Mononuclear cell (primary cell): ENCODE data around the gene CSRP1. TPM values are rescaled to one million over a fixed set of nuclear protein-coding genes. Genes with fewer than 3 reads are reported as not detected.
"Not testable (repeated sequence)": the region's sequence is repeated elsewhere in the genome, so short reads cannot be mapped to it uniquely, and the experiment has no call there.

Experiments
- H3K27me3 ChIP-seq: 2 replicates; pipeline ENCODE4 v1.6.0; 2011; ENCODE audit warnings: low read length, control low read depth; ENCODE audit not compliant: insufficient read depth
- H3K4me1 ChIP-seq: 2 replicates; pipeline ENCODE4 v1.5.1; 2011; ENCODE audit warnings: mild to moderate bottlenecking, low read length, control low read depth; ENCODE audit not compliant: insufficient read depth
- H3K4me3 ChIP-seq: 2 replicates; pipeline ENCODE4 v1.5.1; 2011; ENCODE audit warnings: mild to moderate bottlenecking, low read length, moderate library complexity
- H3K9me3 ChIP-seq: 2 replicates; pipeline ENCODE4 v1.5.1; 2011; ENCODE audit warnings: low read depth, mild to moderate bottlenecking, control low read depth, low read length
- total RNA-seq: library from RNA; depleted of rRNA; stranded (reverse); fragments of >200 nt; gene quantifications from one replicate; pipeline ENCODE4 v1.2.3, GENCODE V29; 2012

CSRP1 gene
- total RNA-seq, 1 donor: 41.2 TPM

DNA sequence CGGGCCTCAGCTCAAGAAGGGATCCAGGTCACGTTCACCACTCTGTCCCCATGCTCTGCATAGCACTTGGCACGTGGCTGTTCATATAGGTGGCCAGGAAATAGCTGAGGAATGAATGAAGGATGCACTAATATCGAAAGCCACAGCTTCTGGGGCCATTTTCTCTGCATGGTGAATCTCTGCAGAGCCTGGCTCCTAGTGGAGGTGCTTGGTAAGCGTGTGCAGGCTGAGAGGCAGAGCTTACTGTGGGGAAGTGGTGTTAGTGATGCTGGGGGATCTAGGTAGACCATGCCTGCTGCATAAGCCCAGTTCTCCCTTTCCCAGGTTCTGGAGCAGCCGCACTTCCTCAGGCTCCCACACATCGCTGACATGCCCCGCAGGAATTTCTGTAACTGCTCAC is 8.3 kb downstream of the CSRP1 start:
- H3K4me3 ChIP-seq: no peak overlapping the region

DNA sequence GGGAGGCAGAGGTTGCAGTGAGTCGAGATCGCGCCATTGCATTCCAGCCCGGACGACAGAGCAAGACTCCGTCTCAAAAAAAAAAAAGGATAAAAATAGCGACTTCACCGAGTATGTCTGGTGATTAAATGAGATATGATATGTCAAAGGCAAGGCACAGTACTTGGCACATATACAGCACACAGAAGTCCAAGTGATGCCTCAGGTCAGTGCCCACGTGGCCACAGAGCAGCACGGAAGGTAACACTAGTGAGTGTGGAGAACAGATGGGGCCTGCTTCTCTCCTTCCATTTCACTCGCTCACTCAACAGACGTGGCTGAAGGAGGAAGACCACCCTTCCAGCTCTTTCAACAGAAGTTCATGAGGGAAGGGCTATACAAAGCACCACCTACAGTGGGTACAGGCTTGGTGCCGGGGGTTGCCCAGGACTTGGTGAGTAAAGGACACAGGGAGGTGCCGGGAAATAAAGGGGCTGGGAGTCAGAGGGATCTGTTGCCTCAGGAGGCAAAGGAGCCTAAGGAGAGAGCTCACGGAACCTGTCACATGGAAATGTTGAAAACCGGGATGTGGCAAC is 8.9 kb downstream of the CSRP1 start:
- H3K4me3 ChIP-seq: no peak overlapping the region
- H3K9me3 ChIP-seq: no peaks in the 10 kb centered on the region
- peaks cover 7% of the 10 kb centered on the region for H3K4me1 ChIP-seq
- H3K27me3 ChIP-seq: no peaks in the 10 kb centered on the region

More for the DNA sequence above, 8.3 kb downstream of the CSRP1 start:
- no peaks in the 10 kb centered on the region for H3K9me3 ChIP-seq
- peaks cover 7% of the 10 kb centered on the region for H3K4me1 ChIP-seq
- no peaks in the 10 kb centered on the region for H3K27me3 ChIP-seq

DNA sequence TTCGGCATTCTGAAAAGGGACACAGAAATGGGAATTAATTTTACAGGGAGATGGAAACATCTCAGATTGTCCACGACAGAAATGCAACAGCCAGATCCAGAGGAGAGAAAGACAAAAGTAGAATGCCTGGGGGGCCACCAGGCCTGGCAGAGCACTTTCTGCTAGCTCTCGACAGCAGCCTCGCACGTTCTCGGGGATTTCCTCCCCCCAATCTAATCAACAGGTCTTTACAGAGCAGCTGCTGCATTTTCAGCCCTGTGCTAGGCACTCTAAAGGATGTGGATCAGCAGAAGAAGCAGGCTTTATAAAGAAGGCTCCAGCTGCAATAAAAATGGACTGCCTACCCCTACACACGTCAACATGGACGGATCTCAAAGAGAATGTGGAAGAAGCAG is 10.6 kb downstream of the CSRP1 start:
- H3K4me1 ChIP-seq: peaks cover 14% of the 10 kb centered on the region
- H3K27me3 ChIP-seq: no peaks in the 10 kb centered on the region
- H3K9me3 ChIP-seq: no peaks in the 10 kb centered on the region
- no peak overlapping the region for H3K4me3 ChIP-seq

DNA sequence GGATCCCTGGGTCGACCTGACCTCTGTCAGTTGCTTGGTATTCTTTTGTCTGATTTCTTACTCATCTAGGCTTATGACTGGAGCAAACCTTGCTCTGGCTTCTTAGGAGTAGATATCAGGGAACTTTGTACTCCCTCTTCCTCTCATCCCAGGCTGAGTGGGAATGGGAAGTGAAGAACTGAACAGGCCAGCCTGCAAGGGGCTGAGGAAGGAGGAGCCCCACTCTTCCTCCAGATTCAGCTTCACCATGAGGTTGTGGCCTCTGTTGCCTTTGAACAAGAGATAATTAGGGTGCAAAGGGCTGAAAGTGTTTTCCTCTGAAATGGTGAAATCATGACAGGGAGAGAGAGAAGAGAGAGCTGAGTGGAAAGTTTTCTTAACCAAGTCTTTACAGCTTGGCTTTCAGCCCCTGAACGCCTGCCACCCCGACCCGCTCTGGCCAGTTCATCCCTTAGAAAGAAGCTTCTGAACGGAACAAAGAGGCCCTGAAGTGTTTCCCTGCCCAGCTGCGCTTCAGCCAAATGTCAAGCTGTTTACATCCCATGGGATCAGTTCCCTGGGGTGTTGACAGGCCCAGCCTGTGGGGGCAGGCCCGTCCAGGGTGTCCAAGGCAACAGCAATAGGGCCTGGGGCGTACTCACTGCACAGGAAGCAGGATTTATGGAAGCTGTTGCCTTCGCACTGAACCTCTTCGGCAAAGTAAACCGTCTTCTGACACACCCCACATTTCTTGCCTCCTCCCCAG is 11.2 kb downstream of the CSRP1 start:
- H3K9me3 ChIP-seq: no peaks in the 10 kb centered on the region
- no peak overlapping the region for H3K4me3 ChIP-seq
- peaks cover 19% of the 10 kb centered on the region for H3K4me1 ChIP-seq
- no peaks in the 10 kb centered on the region for H3K27me3 ChIP-seq

DNA sequence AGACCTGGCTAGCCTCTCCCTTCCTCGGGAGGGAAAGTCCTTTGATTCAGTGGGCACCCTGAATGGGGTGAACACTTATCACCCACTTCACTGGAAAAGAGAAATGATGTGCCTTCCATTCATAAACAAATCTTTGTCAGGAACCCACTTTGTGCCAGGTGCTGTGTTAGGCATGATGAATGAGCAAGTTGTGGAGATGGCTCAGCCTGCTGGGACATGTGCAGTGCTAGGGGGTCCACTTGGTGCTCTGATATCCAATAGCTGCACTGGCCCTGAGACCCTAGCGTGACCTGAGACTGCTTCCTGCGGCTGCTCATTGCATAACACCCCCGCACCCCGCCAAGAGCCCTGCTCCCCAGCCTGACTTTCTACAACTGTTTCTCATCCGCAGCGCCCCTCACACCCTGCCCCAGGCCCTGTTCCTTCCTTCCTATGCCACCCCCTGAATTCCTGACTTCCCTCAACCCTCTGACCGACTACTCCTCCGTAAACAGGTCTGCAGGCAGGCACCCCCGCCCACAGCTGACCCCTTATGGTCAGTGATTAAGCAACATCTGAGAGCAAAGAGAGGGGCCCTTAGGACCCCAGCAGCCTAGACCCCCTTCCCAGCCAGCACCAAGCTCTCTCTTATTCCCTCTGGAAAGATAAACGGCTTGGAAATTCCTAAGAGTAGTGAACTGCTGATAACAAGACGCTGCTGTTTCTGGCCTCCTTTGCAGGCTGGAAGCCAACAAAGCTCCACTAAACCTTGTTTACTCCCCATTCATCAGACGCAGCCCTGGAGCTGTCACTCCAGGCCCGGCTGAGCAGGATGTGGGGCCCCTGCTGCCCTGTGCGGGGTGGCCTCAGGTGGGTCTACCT is 12.9 kb downstream of the CSRP1 start:
- no peak overlapping the region for H3K4me3 ChIP-seq
- no peaks in the 10 kb centered on the region for H3K9me3 ChIP-seq
- H3K27me3 ChIP-seq: no peaks in the 10 kb centered on the region
- peaks cover 37% of the 10 kb centered on the region for H3K4me1 ChIP-seq

DNA sequence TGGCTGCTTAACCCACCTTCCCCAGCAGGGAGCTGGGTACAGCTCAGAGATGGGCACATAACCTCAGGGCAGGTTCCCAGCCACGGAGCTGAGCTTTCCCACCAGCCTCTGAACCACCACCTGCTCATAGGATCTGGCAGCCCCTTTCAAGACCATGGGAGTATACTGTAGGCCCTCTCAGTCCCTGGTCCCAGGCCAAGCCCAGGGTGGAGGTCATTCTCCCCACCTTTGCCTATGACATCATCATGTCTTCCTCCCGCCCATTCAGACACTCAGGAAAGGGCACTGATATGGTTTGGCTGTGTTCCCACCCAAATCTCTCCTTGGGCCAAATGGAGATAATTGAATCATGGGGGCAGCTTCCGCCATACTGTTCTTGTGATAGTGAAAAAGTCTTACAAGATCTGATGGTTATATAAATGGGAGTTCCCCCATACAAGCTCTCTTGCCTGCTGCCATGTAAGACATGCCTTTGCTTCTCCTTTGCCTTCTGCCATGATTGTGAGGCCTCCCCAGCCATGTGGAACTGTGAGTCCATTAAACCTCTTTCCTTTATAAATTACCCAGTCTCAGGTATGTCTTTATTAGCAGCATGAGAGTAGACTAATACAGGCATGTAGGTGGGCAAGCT is 13.8 kb downstream of the CSRP1 start:
- H3K9me3 ChIP-seq, H3K4me3 ChIP-seq, H3K27me3 ChIP-seq: not testable (repeated sequence)
- peaks cover 41% of the 10 kb centered on the region for H3K4me1 ChIP-seq

DNA sequence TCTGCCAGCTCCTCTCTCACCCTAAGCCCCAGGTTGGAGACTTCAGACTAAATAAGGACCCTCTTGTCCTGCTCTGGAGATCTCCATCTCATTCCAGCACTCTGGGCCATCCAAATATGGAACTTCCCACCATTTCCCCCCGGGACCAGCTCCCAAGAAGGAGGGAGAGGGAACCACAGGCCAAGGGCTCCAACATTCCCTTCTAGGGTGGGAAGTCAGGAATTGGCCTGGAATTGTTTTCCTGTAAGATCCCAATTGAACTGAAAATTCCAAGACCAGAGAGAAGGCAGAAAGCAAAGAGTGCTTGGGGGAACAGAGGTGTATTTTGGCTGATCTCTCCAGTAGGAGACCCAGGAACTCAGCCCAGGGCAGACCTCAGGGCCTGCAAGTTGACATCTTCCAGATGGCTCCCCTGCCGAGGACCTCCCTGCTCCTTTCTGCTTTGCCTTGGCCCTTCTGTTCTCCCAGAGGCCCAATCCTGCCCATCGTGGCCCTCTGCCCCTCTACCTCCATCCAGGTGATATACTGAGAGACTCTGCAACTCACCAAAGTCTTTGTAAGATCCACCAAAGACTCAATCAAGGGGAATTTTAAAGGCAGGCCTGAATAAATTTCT is 14.9 kb downstream of the CSRP1 start:
- H3K27me3 ChIP-seq: no peaks in the 10 kb centered on the region
- H3K9me3 ChIP-seq: no peaks in the 10 kb centered on the region
- no peak overlapping the region for H3K4me3 ChIP-seq
- H3K4me1 ChIP-seq: peaks cover 41% of the 10 kb centered on the region

DNA sequence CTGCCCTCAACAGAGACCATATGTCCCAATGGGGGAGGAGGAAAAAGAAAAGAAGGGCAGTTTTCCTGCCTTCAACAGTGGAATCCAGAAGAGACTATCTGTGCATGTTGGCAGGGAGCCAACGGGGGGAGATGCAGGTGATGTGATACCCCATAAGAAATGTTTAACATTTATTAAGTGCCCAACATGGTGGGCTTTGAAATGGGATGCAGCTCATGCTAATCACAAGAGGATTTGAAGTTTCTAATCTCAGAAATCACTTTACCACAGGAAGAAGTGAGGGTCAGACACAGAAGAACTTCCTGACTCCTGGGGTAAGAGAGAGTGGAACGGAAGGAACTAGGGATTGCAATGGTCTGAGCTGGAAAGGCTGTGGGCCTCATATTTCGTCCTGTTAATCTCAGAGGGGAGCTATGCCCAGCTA is 16.2 kb downstream of the CSRP1 start:
- no peaks in the 10 kb centered on the region for H3K27me3 ChIP-seq
- H3K4me3 ChIP-seq: no peak overlapping the region
- H3K4me1 ChIP-seq: peaks cover 41% of the 10 kb centered on the region
- no peaks in the 10 kb centered on the region for H3K9me3 ChIP-seq

DNA sequence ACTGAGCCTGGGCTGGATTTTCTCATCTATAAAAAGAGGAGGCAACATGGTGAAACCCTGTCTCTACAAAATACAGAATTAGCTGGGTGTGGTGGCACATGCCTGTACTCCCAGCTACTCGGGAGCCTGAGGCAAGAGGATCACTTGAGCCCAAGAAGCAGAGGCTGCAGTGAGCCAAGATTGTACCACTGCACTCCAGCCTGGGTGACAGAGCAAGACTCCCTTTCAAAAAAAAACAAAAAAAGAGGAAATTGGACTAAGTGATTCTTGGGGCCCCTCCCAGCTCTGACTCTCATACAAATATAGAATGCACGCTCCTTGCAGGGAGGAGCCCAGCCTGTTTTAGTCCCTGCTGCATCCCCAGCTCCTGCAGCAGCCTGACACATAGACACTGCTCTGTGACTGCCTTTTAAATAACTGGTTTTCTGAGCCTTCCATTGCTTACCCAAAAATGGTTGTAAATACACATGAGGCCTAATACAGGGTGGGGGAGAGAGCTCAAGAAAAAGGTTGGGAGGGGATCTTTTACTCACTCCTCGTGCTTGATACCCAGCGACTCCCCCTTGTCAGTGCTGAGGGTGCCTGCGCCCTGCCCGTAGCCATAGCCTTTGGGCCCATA is 17.2 kb downstream of the CSRP1 start:
- Histone ChIP-seq H3K4me1 (peaks cover 41% of the 10 kb centered on the region), H3K4me3 (no peak overlapping the region), H3K9me3 (no peaks in the 10 kb centered on the region), H3K27me3 (no peaks in the 10 kb centered on the region)

DNA sequence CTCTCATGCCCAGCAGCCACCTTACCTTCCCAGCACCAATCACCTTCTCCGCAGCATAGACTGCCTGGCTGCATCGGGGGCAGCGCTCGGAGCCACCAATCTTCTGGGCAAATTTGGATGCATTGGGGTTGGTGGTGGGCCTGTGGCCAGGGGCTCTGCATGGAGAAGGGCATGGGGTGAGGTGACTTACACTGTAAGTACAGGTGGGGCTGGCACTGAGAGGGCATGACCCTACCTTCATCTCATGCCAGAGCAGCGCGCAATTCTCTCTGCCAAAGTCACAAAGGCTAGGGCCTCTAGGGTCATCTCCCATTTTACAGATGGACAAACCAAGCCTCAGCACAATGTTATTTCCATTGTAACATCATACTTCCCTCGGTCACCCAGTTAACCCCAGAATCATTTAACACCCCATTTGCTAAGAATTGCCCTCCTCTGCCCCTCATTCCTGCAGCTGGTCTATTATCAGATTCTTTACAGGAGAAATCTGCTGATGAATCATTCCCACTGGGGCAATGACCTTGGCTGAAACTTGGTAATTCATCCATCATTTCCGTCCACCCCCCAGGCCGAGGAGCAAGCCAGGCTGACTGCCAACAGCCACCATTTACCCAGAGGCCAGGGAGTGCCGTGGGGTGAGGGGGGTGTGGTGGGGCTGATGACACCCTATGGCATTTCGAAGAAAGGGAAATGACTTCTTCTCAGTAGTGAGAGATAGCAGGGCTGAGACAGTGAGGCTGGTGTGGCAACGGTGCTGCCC is 17.9 kb downstream of the CSRP1 start:
- Histone ChIP-seq H3K9me3 (no peaks in the 10 kb centered on the region), H3K4me1 (peaks cover 36% of the 10 kb centered on the region), H3K4me3 (no peak overlapping the region), H3K27me3 (no peaks in the 10 kb centered on the region)

DNA sequence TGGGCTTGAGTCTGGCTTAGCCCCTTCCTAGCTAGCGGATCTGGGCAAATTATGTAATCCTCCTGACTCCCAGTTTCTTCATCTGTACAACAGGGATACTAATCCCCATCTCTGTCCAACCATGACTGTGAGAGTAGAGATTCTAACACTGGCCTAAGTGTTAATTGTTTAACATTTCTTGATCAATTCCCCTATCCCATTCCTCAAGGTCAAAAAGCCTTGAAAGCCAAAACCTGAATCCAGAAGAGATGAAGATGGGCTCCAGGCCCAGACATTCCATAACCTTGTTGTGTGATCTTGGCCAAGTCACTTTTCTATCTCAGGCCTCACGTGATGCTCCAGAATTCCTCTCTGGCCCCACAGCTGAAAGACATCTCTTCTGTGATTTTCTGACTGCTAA is 19.2 kb downstream of the CSRP1 start:
- H3K27me3 ChIP-seq: no peaks in the 10 kb centered on the region

DNA sequence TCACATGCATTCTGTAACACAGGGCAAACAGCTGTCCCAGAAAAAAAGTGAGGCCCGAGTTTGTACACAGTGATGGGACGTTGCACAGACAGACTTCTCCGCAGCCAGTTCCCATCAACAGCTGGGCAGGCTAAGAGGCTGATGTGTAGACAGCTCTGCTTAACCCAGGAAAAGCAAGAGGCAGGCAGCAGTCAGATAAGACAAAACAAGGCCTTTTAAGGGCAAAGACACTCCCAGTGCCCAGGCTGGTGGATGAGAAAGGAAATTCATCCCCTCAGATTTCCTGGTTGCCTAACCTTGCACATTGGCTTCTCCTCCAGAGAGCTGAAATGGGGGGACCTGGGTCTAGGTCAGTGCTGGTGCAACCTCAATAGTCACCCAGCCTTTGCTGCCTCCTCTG is 20.7 kb downstream of the CSRP1 start:
- H3K27me3 ChIP-seq: peaks cover under 1% of the 10 kb centered on the region
- H3K4me1 ChIP-seq: peaks cover 36% of the 10 kb centered on the region
- no peaks in the 10 kb centered on the region for H3K9me3 ChIP-seq
- H3K4me3 ChIP-seq: no peak overlapping the region

More for the DNA sequence above, 19.2 kb downstream of the CSRP1 start:
- no peak overlapping the region for H3K4me3 ChIP-seq
- H3K4me1 ChIP-seq: peaks cover 34% of the 10 kb centered on the region
- H3K9me3 ChIP-seq: no peaks in the 10 kb centered on the region

DNA sequence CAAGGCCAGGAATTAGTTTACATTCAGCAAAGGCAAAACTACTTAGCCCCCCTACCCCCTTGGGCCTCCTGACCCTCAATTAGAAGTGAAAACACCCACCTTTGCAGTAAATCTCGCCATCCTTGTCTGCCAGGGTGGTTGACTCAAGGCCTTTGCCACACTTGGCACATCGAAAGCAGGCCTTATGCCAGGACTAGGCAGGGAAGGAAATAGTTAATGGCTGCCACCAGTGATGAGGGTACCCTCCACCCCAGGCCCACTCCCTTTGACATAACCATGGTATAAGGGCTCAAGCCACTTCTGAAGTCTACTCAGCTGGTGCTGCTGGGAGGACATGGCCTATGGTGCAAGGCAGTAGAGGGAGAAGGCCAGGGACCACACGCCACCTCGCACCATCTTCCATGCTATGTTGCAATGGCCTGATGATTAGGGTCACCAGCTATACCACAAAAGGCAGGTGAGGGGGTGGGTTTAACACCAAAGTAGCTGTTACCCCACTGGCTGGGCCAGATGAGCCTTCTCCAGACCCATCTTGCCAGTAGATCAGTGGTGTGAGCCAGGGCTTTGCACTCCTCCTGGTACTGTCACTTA is 21.6 kb downstream of the CSRP1 start:
- Histone ChIP-seq H3K27me3 (peaks cover 4% of the 10 kb centered on the region), H3K4me3 (no peak overlapping the region), H3K4me1 (peaks cover 35% of the 10 kb centered on the region), H3K9me3 (no peaks in the 10 kb centered on the region)
